Measurements from ENCODE around the gene QSER1.
A peak's percentile ranks its signal among the peaks of the same experiment; 100 is the strongest.
"Not testable (repeated sequence)": the region's sequence is repeated elsewhere in the genome, so short reads cannot be mapped to it uniquely, and the experiment has no call there.

Gene QSER1

DNA sequence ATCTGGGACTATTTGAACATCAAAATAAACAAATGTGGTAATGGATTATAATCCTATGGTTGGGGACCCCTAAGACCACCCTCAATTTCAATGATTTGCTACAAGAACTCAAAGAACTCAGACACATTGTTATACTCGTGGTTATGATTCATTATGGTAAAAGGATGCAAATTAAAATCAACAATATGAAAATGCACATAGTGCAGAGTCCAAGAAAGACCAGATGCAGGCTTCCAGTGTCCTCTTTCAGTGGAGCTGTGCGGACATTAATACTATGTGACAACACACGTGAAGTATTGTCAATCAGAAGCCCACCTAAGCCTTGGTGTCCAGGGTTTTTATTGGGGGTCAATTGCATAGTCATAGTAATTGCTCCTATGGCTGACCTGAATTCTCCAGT, 9.2 kb upstream of the QSER1 start:
- ATAC-seq (ENCODE audit: low read depth) (no peak), DNase-seq (ENCODE audit: low spot score in 2 of 2) (no peak)
- no peaks in the 10 kb centered on the region for H3K9me3 Mint-ChIP-seq
- H3K4me3 Mint-ChIP-seq: no peak overlapping the region
- no peaks in the 10 kb centered on the region for H3K36me3 Mint-ChIP-seq
- no peak overlapping the region for H3K27ac Mint-ChIP-seq
- no peaks in the 10 kb centered on the region for H3K4me1 Mint-ChIP-seq
- H3K27me3 Mint-ChIP-seq: peaks cover 3% of the 10 kb centered on the region

DNA sequence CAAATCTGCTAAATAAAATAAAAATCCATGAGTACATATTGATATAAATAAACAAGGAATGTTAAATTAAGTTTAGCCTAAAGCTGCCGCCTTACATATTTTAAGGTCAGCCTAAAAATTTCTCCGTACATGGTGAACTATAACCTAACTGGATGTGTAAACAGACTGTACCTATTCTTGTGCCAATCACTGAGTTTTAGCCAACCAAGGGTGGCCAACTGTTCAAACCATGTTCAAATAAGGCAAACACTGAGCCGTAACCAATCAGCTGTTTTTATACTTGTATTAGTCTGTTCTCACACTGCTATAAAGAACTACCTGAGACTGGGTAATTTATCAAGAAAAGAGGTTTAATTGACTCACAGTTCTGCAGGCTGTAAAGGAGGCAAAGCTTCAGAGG, 8.6 kb upstream of the QSER1 start:
- DNase-seq (ENCODE audit: low spot score in 2 of 2) (no peak), ATAC-seq (ENCODE audit: low read depth) (no peak)
- no peaks in the 10 kb centered on the region for H3K9me3 Mint-ChIP-seq
- no peak overlapping the region for H3K4me3 Mint-ChIP-seq
- peaks cover 3% of the 10 kb centered on the region for H3K27me3 Mint-ChIP-seq
- H3K4me1 Mint-ChIP-seq: no peaks in the 10 kb centered on the region
- no peaks in the 10 kb centered on the region for H3K36me3 Mint-ChIP-seq
- H3K27ac Mint-ChIP-seq: no peak overlapping the region

- H3K9me3 Mint-ChIP-seq: no peaks in the 10 kb centered on the region
- no peak overlapping the region for H3K4me3 Mint-ChIP-seq
- no peak overlapping the region for H3K27ac Mint-ChIP-seq
- no peaks in the 10 kb centered on the region for H3K4me1 Mint-ChIP-seq
- H3K27me3 Mint-ChIP-seq: peaks cover 3% of the 10 kb centered on the region
- DNase-seq (ENCODE audit: low spot score in 2 of 2) (no peak), ATAC-seq (ENCODE audit: low read depth) (peak; percentile 53)
- H3K36me3 Mint-ChIP-seq: no peaks in the 10 kb centered on the region
These were observed 7.7 kb upstream of the QSER1 start for GRCh38 chr11:32884770-32885384.

- Mint-ChIP-seq H3K36me3 (no peaks in the 10 kb centered on the region), H3K27me3 (peaks cover 3% of the 10 kb centered on the region), H3K4me1 (no peaks in the 10 kb centered on the region), H3K27ac (no peak overlapping the region), H3K9me3 (no peaks in the 10 kb centered on the region), H3K4me3 (no peak overlapping the region)
- ATAC-seq (ENCODE audit: low read depth): no peak
- no peak for DNase-seq (ENCODE audit: low spot score in 2 of 2)
These were observed 7.1 kb upstream of the QSER1 start for GRCh38 chr11:32885556-32885955.

DNA sequence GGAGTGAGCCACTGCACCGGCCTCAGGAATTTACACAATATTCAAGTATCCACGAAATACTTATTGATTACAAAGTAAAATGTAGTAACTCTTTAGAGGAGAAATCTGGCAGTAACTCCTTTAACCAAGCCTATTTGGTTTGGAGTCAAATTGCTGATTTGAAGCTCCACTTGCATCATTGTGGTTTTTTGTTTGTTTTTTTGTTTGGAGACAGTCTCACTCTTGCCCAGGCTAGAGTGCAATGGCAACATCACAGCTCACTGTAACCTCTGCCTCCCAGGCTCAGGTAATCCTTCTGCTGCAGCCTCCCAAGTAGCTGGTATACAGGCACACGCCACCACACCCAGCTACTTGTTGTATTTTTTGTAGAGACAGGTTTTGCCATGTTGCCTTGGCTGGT, 6.4 kb upstream of the QSER1 start:
- Mint-ChIP-seq H3K27ac (no peak overlapping the region), H3K4me3 (no peak overlapping the region), H3K27me3 (peaks cover 3% of the 10 kb centered on the region), H3K9me3 (no peaks in the 10 kb centered on the region), H3K36me3 (no peaks in the 10 kb centered on the region), H3K4me1 (peaks cover under 1% of the 10 kb centered on the region)
- no peak for DNase-seq (ENCODE audit: low spot score in 2 of 2)
- ATAC-seq (ENCODE audit: low read depth): no peak

- H3K9me3 Mint-ChIP-seq; DNase-seq (ENCODE audit: low spot score in 2 of 2); ATAC-seq (ENCODE audit: low read depth); H3K4me3 Mint-ChIP-seq; H3K27me3 Mint-ChIP-seq; H3K27ac Mint-ChIP-seq; H3K36me3 Mint-ChIP-seq; H3K4me1 Mint-ChIP-seq: not testable (repeated sequence)
These were observed 4.8 kb upstream of the QSER1 start for GRCh38 chr11:32887707-32888383.

- not testable (repeated sequence) for H3K27ac Mint-ChIP-seq; DNase-seq (ENCODE audit: low spot score in 2 of 2); H3K4me3 Mint-ChIP-seq; H3K36me3 Mint-ChIP-seq; H3K4me1 Mint-ChIP-seq; H3K27me3 Mint-ChIP-seq; H3K9me3 Mint-ChIP-seq; ATAC-seq (ENCODE audit: low read depth)
These were observed 4.3 kb upstream of the QSER1 start for GRCh38 chr11:32888384-32888710.

GRCh38 chr11:32888805-32889204, 3.8 kb upstream of the QSER1 start:
- no peak overlapping the region for H3K27ac Mint-ChIP-seq
- H3K9me3 Mint-ChIP-seq: no peaks in the 10 kb centered on the region
- H3K36me3 Mint-ChIP-seq: no peaks in the 10 kb centered on the region
- DNase-seq (ENCODE audit: low spot score in 2 of 2) (no peak), ATAC-seq (ENCODE audit: low read depth) (no peak)
- H3K27me3 Mint-ChIP-seq: no peaks in the 10 kb centered on the region
- peaks cover 10% of the 10 kb centered on the region for H3K4me1 Mint-ChIP-seq
- H3K4me3 Mint-ChIP-seq: no peak overlapping the region

DNA sequence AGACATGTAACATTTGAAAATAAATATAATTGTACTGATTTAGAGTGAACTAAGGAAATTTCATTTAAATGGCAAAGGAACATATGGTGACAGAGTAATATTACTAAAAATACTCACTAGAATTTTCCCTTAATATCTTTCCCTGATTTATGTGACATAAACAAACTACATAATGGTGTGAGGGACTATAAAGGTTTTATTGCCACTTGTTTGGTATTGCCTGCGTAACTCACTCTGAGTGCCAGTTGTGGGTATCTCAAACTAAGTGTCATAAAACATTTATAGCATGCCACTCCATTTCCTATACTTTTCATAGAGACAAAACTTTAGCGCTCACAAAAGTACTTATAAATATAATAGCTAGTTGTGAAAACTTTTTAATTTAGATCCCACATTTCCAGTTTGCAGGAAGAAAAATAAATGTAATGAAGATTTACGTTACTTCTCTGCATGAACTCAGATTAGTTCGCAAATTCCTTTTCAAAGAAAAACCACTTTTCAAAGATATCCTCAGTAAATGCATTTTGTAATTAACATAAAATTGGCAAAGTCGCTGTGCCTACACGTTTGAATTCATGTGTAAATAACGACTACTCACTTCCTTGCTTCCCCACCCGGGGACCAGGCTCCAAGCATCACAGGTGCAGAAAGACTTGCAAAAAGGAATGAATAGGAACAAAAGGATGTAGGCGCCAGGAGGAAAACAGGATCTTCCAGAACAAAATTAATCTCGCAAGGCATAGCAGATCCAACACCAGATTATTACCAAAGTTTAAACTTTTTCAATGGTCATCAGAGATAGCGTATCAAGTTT, 1.6 kb upstream of the QSER1 start:
- no peak for DNase-seq (ENCODE audit: low spot score in 2 of 2)
- peak overlapping the region; percentile 84 for H3K4me3 Mint-ChIP-seq
- no peaks in the 10 kb centered on the region for H3K27me3 Mint-ChIP-seq
- H3K4me1 Mint-ChIP-seq: peaks cover 19% of the 10 kb centered on the region
- H3K9me3 Mint-ChIP-seq: no peaks in the 10 kb centered on the region
- no peak overlapping the region for H3K27ac Mint-ChIP-seq
- no peaks in the 10 kb centered on the region for H3K36me3 Mint-ChIP-seq
- no peak for ATAC-seq (ENCODE audit: low read depth)

GRCh38 chr11:32891657-32892354, 805 bp upstream of the QSER1 start:
- Mint-ChIP-seq H3K27me3 (no peaks in the 10 kb centered on the region), H3K27ac (peak overlapping the region; percentile 85), H3K4me1 (peaks cover 20% of the 10 kb centered on the region), H3K36me3 (no peaks in the 10 kb centered on the region), H3K9me3 (no peaks in the 10 kb centered on the region), H3K4me3 (peak overlapping the region; percentile 84)
- DNase-seq (ENCODE audit: low spot score in 2 of 2) (no peak), ATAC-seq (ENCODE audit: low read depth) (no peak)

DNA sequence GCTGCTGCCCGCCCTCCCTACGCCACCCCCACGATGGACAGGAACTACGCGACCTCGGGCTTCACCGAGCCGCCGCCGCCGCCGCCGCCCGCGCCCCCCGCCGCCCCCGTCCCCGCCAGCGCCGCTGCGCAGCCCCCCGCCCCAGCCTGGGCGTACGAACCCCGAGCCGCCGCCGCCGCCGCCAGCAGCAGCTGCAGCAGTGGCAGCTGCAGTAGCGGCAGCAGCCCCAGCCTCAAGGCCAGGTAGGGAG, 407 bp downstream of the QSER1 start:
- peak overlapping the region; percentile 98 for H3K4me3 Mint-ChIP-seq
- H3K4me1 Mint-ChIP-seq: peaks cover 25% of the 10 kb centered on the region
- H3K9me3 Mint-ChIP-seq: no peaks in the 10 kb centered on the region
- no peak for DNase-seq (ENCODE audit: low spot score in 2 of 2)
- no peaks in the 10 kb centered on the region for H3K36me3 Mint-ChIP-seq
- H3K27me3 Mint-ChIP-seq: no peaks in the 10 kb centered on the region
- H3K27ac Mint-ChIP-seq: peak overlapping the region; percentile 91
- ATAC-seq (ENCODE audit: low read depth): no peak

DNA sequence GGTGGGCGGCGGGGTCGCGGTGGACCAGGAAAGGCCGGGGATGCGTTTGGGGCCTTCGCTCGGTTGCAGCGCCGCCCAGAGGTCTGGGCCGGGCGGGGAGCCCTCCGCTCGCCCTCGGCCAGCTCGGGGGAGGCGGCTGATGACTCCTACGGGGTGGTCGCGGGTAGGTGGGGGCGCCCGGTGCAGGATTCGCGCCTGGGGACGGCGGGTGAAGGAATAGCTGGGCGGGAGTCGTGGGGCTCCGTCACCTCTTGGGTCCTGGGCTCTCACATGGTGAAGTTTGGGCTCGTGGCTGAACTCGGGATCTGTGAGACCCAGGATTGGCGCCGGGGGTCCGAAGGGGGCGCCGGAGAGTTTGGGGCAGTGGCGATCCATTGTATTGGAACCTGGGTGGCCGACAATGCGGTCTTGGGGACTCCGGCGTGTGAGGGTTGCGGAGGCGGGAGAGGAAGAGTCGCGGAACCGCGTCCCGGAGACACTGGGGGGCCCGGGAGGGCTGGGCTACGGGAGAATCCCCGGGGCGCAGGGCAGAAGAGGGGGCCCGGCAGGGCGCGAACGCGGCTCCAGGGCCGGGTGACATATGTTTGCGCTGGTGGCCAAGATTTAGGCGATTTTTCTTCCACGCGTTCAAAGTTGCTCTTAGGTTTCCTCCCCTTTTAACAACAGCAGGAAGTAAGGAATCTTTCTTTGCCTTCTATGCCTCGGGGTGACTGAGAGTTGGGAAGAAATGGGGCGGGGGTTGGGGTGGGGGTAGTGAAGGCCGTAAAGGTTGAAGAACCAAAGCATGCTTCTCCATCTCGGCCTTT, 935 bp downstream of the QSER1 start:
- no peaks in the 10 kb centered on the region for H3K36me3 Mint-ChIP-seq
- peaks cover 25% of the 10 kb centered on the region for H3K4me1 Mint-ChIP-seq
- peak; percentile 58 for ATAC-seq (ENCODE audit: low read depth)
- H3K27me3 Mint-ChIP-seq: no peaks in the 10 kb centered on the region
- no peaks in the 10 kb centered on the region for H3K9me3 Mint-ChIP-seq
- H3K27ac Mint-ChIP-seq: peak overlapping the region; percentile 91
- DNase-seq (ENCODE audit: low spot score in 2 of 2): peak; percentile 48 to 65
- peak overlapping the region; percentile 98 for H3K4me3 Mint-ChIP-seq

DNA sequence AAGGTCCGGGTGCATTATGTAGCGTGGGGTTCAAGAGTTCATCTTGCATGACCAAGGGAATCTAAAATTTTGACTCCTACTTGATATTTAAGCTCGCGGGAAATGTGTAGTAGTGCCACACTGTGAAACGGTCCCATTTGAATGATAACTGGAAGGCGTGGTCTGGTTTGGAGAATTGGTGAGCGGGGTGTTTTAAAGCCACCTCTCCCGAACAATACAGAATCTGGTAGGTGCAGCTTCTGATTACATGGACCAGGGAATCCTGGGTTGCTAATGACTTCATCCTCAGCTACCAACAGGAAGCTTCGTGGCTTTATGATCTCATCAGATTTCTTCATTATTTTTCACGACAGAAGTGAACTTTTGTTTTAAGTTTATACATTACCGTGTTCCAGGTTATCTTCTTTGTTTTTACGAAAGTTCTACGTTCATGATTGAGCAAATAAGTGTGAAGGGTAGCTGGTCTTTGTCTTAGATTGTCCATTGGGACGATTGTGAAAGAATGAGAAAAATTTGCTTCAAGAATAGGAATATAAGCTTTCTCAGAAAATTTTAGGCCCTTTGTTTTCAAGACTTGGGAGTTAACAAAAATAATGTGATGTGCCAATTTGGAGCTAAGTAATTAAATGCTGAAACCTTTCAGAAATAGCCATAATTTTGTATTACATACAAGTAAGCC, 1.7 kb downstream of the QSER1 start:
- ATAC-seq (ENCODE audit: low read depth): no peak
- H3K4me1 Mint-ChIP-seq: peaks cover 27% of the 10 kb centered on the region
- H3K27ac Mint-ChIP-seq: peak overlapping the region; percentile 91

More for the DNA sequence above, 1.7 kb downstream of the QSER1 start:
- H3K4me3 Mint-ChIP-seq: peak overlapping the region; percentile 98
- DNase-seq (ENCODE audit: low spot score in 2 of 2): peak in 1 of 2 donors; percentile 4
- no peaks in the 10 kb centered on the region for H3K9me3 Mint-ChIP-seq
- peaks cover 4% of the 10 kb centered on the region for H3K36me3 Mint-ChIP-seq
- H3K27me3 Mint-ChIP-seq: no peaks in the 10 kb centered on the region

Measured in memory B cell (primary cell).